Subcutaneous abdominal adipose tissue (tissue), 5 donors: ENCODE data around the gene OR10K1.

Experiments used
- H3K27ac ChIP-seq: one replicate; pipeline ENCODE4 v1.7.0; 2013; ENCODE audit warnings: low read depth, mild to moderate bottlenecking, inconsistent platforms, low read length, moderate library complexity
- H3K27me3 ChIP-seq, 5 donors: one replicate each; pipeline ENCODE4 v1.7.0; 2013; ENCODE audit warnings: low read length in 5 of 5, inconsistent platforms in 1 of 5; ENCODE audit not compliant: control insufficient read depth in 5 of 5, insufficient read depth in 4 of 5
- H3K36me3 ChIP-seq, 5 donors: one replicate each; pipeline ENCODE4 v1.7.0; 2013; ENCODE audit warnings: low read length in 5 of 5; ENCODE audit not compliant: control insufficient read depth in 5 of 5, insufficient read depth in 5 of 5
- H3K4me1 ChIP-seq, 5 donors: one replicate each; pipeline ENCODE4 v1.7.0; 2013; ENCODE audit warnings: low read length in 5 of 5, mild to moderate bottlenecking in 3 of 5, moderate library complexity in 1 of 5; ENCODE audit not compliant: control insufficient read depth in 5 of 5, insufficient read depth in 5 of 5
- H3K4me3 ChIP-seq, 5 donors: one replicate each; pipeline ENCODE4 v1.7.0; 2013; ENCODE audit warnings: low read length in 5 of 5, low read depth in 1 of 5
- H3K9ac ChIP-seq, 5 donors: one replicate each; pipeline ENCODE4 v1.7.0; 2013; ENCODE audit warnings: low read length in 5 of 5, mild to moderate bottlenecking in 4 of 5, moderate library complexity in 3 of 5
- H3K9me3 ChIP-seq, 5 donors: one replicate each; pipeline ENCODE4 v1.7.0; 2013; ENCODE audit warnings: low read length in 5 of 5; ENCODE audit not compliant: control insufficient read depth in 5 of 5
- donor health status: healthy.
- donor health status: healthy.
- donor health status: healthy.
- donor health status: healthy.
- donor health status: healthy.

The OR10K1 gene

GRCh38 chr1:158509471-158510156, 48.0 kb downstream of the OR10K1 start:
- Histone ChIP-seq H3K4me1 (no peaks in the 10 kb centered on the region), H3K27ac (no peak overlapping the region), H3K36me3 (no peaks in the 10 kb centered on the region), H3K4me3 (no peak overlapping the region), H3K27me3 (no peaks in the 10 kb centered on the region), H3K9me3 (no peaks in the 10 kb centered on the region), H3K9ac (no peak overlapping the region)

GRCh38 chr1:158516966-158517365, 55.3 kb downstream of the OR10K1 start:
- Histone ChIP-seq H3K9me3 (peaks cover 0 to 5% (median 4%) of the 10 kb centered on the region in 5 donors), H3K4me3 (no peak overlapping the region), H3K27me3 (peaks cover 0 to 3% (median 0%) of the 10 kb centered on the region in 5 donors), H3K4me1 (no peaks in the 10 kb centered on the region), H3K36me3 (no peaks in the 10 kb centered on the region), H3K27ac (no peak overlapping the region), H3K9ac (no peak overlapping the region)
